Esophagus squamous epithelium (tissue), 4 donors: ENCODE data around the gene PIAS4.

Source experiments
- POLR2A ChIP-seq, 4 donors: fragments of 450-650 bp; IDR thresholded peaks; one replicate each; pipeline ENCODE4 v1.6.1; 2017; ENCODE audit warnings: antibody characterized with exemption in 4 of 4, mild to moderate bottlenecking in 4 of 4, moderate library complexity in 3 of 4
- TF ChIP-seq, protein P1 (sequence below), 6 experiments: fragments of 450-650 bp in 4 of 6; fragments of 200-600 bp in 2 of 6; sonication (generic) in 2 of 6; IDR thresholded peaks; one replicate each; pipeline ENCODE4 v1.5.1; 2016 to 2019; ENCODE audit warnings: antibody characterized with exemption in 6 of 6, mild to moderate bottlenecking in 4 of 6, moderate library complexity in 4 of 6

DNA sequence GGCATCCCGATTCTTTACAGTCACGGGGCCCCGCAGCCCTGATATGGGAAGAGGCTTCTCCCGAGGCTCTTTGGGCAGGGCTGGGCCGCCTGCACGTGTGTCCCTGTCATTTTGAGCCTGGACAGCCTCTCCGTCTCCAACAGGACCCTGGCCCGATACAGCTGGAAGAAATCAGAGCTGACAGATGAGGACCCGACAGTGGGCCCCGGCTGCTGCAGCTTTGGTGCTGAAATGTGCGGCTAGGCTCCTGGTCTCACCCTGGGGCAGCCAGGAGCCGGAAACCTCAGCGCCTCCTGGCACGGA lies 3.2 kb downstream of the PIAS4 start:
- no peak for TF ChIP-seq POLR2A (IDR thresholded peaks at IDR 0.05)
- TF ChIP-seq, protein P1, sequence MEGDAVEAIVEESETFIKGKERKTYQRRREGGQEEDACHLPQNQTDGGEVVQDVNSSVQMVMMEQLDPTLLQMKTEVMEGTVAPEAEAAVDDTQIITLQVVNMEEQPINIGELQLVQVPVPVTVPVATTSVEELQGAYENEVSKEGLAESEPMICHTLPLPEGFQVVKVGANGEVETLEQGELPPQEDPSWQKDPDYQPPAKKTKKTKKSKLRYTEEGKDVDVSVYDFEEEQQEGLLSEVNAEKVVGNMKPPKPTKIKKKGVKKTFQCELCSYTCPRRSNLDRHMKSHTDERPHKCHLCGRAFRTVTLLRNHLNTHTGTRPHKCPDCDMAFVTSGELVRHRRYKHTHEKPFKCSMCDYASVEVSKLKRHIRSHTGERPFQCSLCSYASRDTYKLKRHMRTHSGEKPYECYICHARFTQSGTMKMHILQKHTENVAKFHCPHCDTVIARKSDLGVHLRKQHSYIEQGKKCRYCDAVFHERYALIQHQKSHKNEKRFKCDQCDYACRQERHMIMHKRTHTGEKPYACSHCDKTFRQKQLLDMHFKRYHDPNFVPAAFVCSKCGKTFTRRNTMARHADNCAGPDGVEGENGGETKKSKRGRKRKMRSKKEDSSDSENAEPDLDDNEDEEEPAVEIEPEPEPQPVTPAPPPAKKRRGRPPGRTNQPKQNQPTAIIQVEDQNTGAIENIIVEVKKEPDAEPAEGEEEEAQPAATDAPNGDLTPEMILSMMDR (IDR thresholded peaks at IDR 0.05) = no peak
